HUES64 (cell line): Measurements from ENCODE around the gene CREB3L2.
A peak's percentile ranks its signal among the peaks of the same experiment; 100 is the strongest.
"Not testable (repeated sequence)": the region's sequence is repeated elsewhere in the genome, so short reads cannot be mapped to it uniquely, and the experiment has no call there.

ENCODE experiments used
- H3K27ac ChIP-seq: 2 replicates; pipeline ENCODE4 v1.7.0; 2013; ENCODE audit warnings: low read depth, low read length, inconsistent platforms
- H3K27me3 ChIP-seq: 2 replicates; pipeline ENCODE4 v1.6.1; 2013; ENCODE audit warnings: mild to moderate bottlenecking, low read length; ENCODE audit not compliant: insufficient read depth
- H3K36me3 ChIP-seq: 2 replicates; pipeline ENCODE4 v1.6.1; 2013; ENCODE audit warnings: mild to moderate bottlenecking, low read length; ENCODE audit not compliant: insufficient read depth
- H3K4me1 ChIP-seq: 2 replicates; pipeline ENCODE4 v1.6.1; 2013; ENCODE audit warnings: mild to moderate bottlenecking, low read length, moderate library complexity; ENCODE audit not compliant: insufficient read depth
- H3K4me3 ChIP-seq: 2 replicates; pipeline ENCODE4 v1.5.1; 2013; ENCODE audit warnings: mild to moderate bottlenecking, low read length, moderate library complexity
- H3K9ac ChIP-seq: 2 replicates; pipeline ENCODE4 v1.6.1; 2013; ENCODE audit warnings: mild to moderate bottlenecking, low read depth, low read length
- H3K9me3 ChIP-seq: 2 replicates; pipeline ENCODE4 v1.6.1; 2013; ENCODE audit warnings: low read depth, low read length; ENCODE audit not compliant: insufficient read depth
- WGBS: fragments of 150-250, 120-280 bp; methylation state at CpG from one replicate; pipeline ENCODE4 v1.1.7; 2013; ENCODE audit warnings: missing lambda C conversion rate; 5-methylcytosine and 5-hydroxymethylcytosine counted together

The CREB3L2 gene

DNA sequence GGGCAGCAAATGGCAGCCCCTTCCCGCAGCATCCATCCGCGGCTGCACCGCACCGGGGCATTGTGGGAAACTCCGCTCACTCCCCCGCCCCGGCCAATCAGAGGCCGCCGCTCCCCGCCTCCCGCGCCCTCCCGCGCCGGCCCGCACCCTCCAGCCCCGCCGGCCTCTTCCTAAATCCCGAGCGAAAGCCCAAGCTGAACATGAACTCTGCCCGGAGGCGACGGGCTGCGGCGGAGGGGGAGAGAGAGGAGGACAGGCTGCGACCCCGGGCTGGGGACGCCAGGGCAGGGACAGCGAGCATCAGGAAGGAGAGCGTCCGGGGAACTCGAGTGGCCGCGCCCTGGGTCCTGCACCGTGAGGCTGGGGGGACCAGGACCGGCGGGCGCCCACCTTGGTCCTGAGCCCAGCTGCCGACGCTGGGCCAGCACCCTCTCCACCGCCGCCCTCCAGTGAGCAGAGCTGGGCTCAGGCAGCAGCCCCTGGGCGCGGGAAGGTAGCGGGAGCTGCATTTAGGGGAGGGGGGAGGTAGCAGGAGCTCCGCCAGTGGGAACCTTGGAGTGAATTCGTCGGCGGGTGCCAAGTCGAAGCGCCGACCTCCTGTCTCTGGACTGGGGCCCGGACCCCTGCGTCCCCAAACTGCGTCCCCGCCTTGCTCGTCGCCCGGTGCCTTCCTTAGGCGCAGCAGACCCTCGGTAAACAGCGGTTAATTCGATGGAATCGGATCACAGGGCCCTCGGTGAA is 154.9 kb downstream of the CREB3L2 start, which contains the start of gene DGKI:
Gene DGKI (minus strand): TSS at position 148 of the 741 bp plus-strand sequence.
- peaks cover 15% of the 10 kb centered on the region for H3K4me1 ChIP-seq

DNA sequence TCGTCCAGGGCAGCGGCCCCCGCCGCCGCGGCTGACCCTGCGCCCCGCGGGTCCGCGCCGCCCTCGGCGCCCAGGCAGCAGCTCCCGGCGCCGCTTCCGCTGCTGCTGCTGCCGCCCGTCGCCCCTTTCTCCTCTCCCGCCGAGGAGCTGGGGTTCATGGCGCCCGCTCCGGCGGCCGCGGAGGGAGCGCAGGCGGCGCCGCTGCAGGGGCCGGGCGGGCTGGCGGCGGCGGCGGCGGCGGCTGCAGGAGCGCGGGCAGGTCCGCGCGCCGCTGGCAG is 155.4 kb downstream of the CREB3L2 start:
- WGBS = under 1% methylated on average over 47 of the region's 47 CpGs
- H3K27ac ChIP-seq = no peak overlapping the region
- no peak overlapping the region for H3K9ac ChIP-seq
- no peaks in the 10 kb centered on the region for H3K9me3 ChIP-seq
- H3K4me1 ChIP-seq = peaks cover 20% of the 10 kb centered on the region
- no peaks in the 10 kb centered on the region for H3K36me3 ChIP-seq
- H3K4me3 ChIP-seq = peak overlapping the region; percentile 50
- peaks cover 61% of the 10 kb centered on the region for H3K27me3 ChIP-seq

More for the DNA sequence above, 154.9 kb downstream of the CREB3L2 start, which contains the start of gene DGKI:
- no peak within 1 kb of the TSS for H3K27ac ChIP-seq
- peaks cover 61% of the 10 kb centered on the region for H3K27me3 ChIP-seq
- no peak within 1 kb of the TSS for H3K9ac ChIP-seq
- under 1% methylated on average over 66 of the region's 66 CpGs for WGBS
- no peaks in the 10 kb centered on the region for H3K9me3 ChIP-seq
- peak within 1 kb of the TSS; percentile 55 for H3K4me3 ChIP-seq
- no peaks in the 10 kb centered on the region for H3K36me3 ChIP-seq

DNA sequence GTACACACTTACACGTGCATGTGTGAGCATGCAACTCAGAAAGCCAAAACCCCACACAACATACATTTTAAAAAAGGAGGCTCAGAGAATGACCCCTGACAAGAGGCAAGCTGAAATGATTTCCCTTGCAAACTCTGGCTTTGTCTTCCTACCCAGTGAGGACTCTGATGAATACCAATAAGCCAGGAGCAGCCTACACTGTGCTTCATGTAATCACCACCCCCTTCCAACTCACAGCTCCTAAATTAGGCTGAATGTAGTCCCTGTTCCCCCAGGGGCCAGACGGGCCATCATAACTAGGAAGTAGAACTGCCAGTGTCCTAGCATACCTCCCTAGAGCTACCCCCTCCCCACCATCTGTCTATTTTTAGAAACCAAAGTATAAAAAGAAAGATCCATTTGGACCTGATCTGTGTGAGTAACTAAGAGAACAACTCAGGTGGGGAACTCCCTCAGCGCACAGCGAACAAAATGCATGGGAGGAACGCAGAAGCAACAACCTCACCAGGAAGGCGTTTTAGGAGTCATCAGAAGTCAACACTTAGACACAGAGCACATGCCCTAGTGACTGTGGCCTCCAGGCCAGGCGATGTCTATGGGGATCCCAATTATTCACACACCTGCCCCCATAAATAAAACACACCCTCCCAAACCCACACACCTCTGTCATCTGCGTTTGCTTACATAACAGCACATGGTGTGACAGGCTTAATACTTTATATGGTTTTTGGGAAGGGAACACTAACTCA is 157.0 kb downstream of the CREB3L2 start:
- H3K36me3 ChIP-seq = no peaks in the 10 kb centered on the region
- no peak overlapping the region for H3K9ac ChIP-seq
- H3K4me1 ChIP-seq = peaks cover 36% of the 10 kb centered on the region
- H3K27me3 ChIP-seq = peaks cover 59% of the 10 kb centered on the region
- no peaks in the 10 kb centered on the region for H3K9me3 ChIP-seq
- no peak overlapping the region for H3K27ac ChIP-seq
- WGBS = 75% methylated on average over 7 of the region's 8 CpGs
- H3K4me3 ChIP-seq = no peak overlapping the region

- Histone ChIP-seq H3K27me3 (peaks cover 13% of the 10 kb centered on the region), H3K27ac (peak overlapping the region; percentile 68), H3K9me3 (no peaks in the 10 kb centered on the region), H3K4me1 (peaks cover 50% of the 10 kb centered on the region), H3K36me3 (no peaks in the 10 kb centered on the region), H3K9ac (no peak overlapping the region), H3K4me3 (0 out of 2 replicates have a peak overlapping the region, but pooled peaks have one; percentile 11)
- 24% methylated on average over 5 of the region's 6 CpGs for WGBS
These were observed 161.7 kb downstream of the CREB3L2 start for GRCh38 chr7:137839903-137840779.

GRCh38 chr7:137838706-137839315 is 163.1 kb downstream of the CREB3L2 start:
- Histone ChIP-seq H3K27me3 (no peaks in the 10 kb centered on the region), H3K4me3 (no peak overlapping the region), H3K9ac (no peak overlapping the region), H3K9me3 (peaks cover 2% of the 10 kb centered on the region; the same call in 1 of the 2 replicates), H3K36me3 (no peaks in the 10 kb centered on the region), H3K27ac (no peak overlapping the region), H3K4me1 (peaks cover 38% of the 10 kb centered on the region)
- WGBS = 65% methylated on average over 7 of the region's 7 CpGs

GRCh38 chr7:137836541-137836940 is 165.3 kb downstream of the CREB3L2 start:
- Histone ChIP-seq H3K4me3 (no peak overlapping the region), H3K9ac (no peak overlapping the region), H3K36me3 (no peaks in the 10 kb centered on the region), H3K27ac (no peak overlapping the region), H3K9me3 (peaks cover 23% of the 10 kb centered on the region), H3K4me1 (peaks cover 32% of the 10 kb centered on the region), H3K27me3 (no peaks in the 10 kb centered on the region)
- WGBS = 97% methylated on average over 1 of the region's 1 CpG

DNA sequence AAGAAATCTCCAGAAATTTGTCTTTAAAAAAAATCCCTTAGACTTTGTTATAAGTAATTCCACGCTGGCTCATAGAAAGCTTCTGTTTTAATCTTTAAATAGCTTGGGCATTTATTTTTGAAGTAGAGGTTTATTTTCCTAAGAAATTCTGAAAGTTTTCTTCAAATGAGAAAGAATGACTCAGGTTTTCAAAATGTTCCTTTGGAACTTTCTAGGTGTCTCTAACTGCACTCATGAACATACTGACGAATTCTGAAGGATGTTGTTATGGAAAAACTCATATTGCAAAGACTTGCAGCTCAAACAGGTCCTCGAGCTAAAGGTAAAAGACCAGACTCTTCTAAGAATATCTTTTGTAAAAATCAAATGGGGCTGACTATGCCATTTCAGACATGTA is 165.8 kb downstream of the CREB3L2 start:
- peaks cover 28% of the 10 kb centered on the region for H3K4me1 ChIP-seq
- peaks cover 28% of the 10 kb centered on the region for H3K9me3 ChIP-seq
- no peak overlapping the region for H3K4me3 ChIP-seq
- 93% methylated on average over 3 of the region's 3 CpGs for WGBS
- no peak overlapping the region for H3K9ac ChIP-seq
- no peaks in the 10 kb centered on the region for H3K27me3 ChIP-seq
- H3K36me3 ChIP-seq = no peaks in the 10 kb centered on the region
- no peak overlapping the region for H3K27ac ChIP-seq

- WGBS = 89% methylated on average over 3 of the region's 3 CpGs
- Histone ChIP-seq H3K4me3 (no peak overlapping the region), H3K36me3 (no peaks in the 10 kb centered on the region), H3K27ac (no peak overlapping the region), H3K9me3 (peaks cover 31% of the 10 kb centered on the region), H3K27me3 (no peaks in the 10 kb centered on the region), H3K9ac (no peak overlapping the region), H3K4me1 (peaks cover 23% of the 10 kb centered on the region)
These were observed 166.3 kb downstream of the CREB3L2 start for GRCh38 chr7:137835486-137836112.

GRCh38 chr7:137834552-137834951 is 167.3 kb downstream of the CREB3L2 start:
- no peak overlapping the region for H3K4me3 ChIP-seq
- WGBS = 86% methylated on average over 1 of the region's 1 CpG
- H3K4me1 ChIP-seq = peaks cover 12% of the 10 kb centered on the region
- peaks cover 31% of the 10 kb centered on the region for H3K9me3 ChIP-seq
- H3K36me3 ChIP-seq = no peaks in the 10 kb centered on the region
- H3K27me3 ChIP-seq = no peaks in the 10 kb centered on the region
- no peak overlapping the region for H3K9ac ChIP-seq
- no peak overlapping the region for H3K27ac ChIP-seq

- H3K9ac ChIP-seq, H3K4me3 ChIP-seq, H3K36me3 ChIP-seq, H3K4me1 ChIP-seq, H3K27me3 ChIP-seq, H3K27ac ChIP-seq: not testable (repeated sequence)
- H3K9me3 ChIP-seq = peaks cover 31% of the 10 kb centered on the region
- 91% methylated on average over 2 of the region's 2 CpGs for WGBS
These were observed 168.9 kb downstream of the CREB3L2 start for GRCh38 chr7:137832990-137833389.
